Measurements from ENCODE around the gene SYT9.

The SYT9 gene

DNA sequence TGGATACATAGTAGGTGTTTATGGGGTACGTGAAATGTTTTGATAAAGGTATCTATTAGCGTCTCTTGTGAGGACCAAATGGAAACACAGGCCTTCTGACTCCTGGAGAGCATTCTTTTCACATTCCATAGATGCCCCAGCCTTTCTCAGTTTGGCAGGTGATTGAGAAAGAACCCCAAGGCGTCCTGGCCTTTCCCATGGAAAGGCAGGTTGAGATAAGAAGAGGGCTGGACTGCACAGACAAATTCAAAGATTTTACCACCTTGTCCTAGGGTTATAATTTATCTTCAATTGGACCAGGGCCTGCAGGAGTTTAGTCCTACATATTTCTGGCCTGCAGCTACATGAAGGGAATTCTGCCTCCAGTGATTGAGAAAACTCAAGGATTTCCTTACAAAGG lies 232.9 kb downstream of the SYT9 start:
- no peak for DNase-seq

DNA sequence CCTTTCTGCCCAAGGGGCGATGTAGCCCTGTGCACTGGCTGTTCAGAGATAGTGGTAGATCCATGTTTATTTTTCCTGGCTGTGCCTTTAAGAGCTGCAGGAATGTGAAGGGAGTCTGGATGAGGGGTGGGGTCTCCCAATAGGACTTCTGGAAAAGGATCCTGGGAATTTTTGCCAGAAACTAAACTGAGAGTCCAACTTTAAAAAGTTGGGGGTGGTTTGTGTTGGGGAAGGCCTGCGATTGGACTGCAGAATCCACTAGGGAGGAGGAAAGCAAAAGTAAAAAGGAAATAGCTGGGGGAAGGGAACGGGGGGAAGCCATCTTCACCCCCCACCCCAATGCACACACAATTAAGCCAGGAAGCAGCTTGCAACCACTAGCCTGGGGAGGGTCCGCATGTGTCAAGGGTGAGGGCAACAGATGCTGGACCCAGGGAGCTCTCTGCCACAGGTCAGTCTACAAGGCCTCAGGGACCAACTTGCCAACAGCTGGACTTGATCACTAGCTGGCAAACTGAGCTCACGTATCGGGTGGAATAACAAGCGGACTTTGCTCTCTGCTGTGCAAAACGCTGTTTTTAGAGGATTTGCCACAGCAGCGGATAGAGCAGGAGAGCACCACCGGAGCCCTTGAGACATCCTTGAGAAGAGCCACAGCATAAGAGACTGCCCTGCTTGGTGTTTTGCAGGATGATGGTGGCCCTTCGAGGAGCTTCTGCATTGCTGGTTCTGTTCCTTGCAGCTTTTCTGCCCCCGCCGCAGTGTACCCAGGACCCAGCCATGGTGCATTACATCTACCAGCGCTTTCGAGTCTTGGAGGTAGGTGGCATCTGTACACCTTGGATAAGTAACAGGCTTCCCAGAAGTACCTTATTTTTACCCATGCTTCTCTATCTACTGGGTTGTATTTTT lies 233.7 kb downstream of the SYT9 start, which contains the start of gene OLFML1:
OLFML1 (plus strand) TSS at position 321 of the 912 bp plus-strand sequence; CDS start at position 691, 370 bp downstream.
- DNase-seq: no peak

GRCh38 chr11:7486098-7486780 lies 234.5 kb downstream of the SYT9 start:
- DNase-seq: no peak

- no peak for DNase-seq
These were observed 235.1 kb downstream of the SYT9 start for GRCh38 chr11:7486781-7487140.

- DNase-seq: no peak
These were observed 235.7 kb downstream of the SYT9 start for GRCh38 chr11:7487360-7487759.

- no peak for DNase-seq
These were observed 237.0 kb downstream of the SYT9 start for GRCh38 chr11:7488681-7489080.

- no peak for DNase-seq
These were observed 237.7 kb downstream of the SYT9 start for GRCh38 chr11:7489376-7489775.

DNA sequence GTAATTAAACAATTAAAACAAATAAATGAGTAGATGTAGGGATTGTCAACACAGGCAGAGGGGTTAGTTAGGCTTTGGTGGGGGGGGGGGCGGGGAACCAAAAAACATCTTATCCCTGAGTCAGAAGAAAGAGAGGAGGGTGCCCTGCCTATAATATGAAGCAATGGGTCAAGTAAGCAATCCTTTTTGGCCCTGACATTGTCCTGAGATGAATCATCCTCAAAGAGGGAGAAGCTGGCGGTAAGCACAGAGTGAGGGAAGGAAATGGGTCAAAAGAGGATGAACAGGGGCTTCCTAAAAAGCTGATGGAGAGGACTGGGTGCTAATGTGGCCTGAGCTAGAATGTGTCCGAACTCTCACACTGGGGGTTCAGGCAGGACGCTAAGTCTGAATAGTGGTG lies 238.3 kb downstream of the SYT9 start:
- DNase-seq: no peak

GRCh38 chr11:7490535-7490934 lies 238.8 kb downstream of the SYT9 start:
- DNase-seq: no peak

- DNase-seq: no peak
These were observed 240.5 kb downstream of the SYT9 start for GRCh38 chr11:7492253-7492652.

- DNase-seq: no peak
These were observed 242.0 kb downstream of the SYT9 start for GRCh38 chr11:7493670-7494069.

DNA sequence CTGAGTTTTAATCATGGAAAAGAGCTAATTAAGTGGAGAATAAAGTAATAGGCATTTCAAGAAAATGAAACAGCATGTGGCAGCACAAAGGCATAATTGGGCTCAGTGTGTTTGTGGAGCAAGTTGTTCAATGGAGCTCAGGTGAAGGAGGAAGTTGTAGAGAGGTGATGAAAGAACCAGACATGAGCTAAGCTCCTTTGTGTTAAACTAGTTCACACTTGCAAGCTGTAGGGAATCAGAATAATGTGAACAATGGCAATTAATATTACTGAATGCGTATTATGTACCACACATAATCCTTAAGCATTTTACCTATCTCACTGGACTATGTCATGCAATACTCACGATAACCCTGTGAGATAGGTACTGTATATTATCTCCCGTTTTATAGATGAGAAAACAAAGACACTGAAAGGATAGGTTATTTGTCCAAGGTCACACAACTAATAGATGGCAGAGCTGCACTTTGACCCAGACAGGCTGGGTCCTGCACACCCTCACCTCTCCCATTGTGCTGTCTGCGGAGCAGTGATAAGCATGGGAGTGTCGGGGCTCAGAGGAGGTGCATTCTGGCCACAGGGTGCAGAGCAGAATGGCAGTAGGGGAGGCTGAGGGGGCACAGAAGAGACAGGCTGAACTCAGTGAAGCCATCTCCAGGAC lies 242.5 kb downstream of the SYT9 start:
- peak; percentile 11 for DNase-seq

- DNase-seq: no peak
These were observed 244.3 kb downstream of the SYT9 start for GRCh38 chr11:7495882-7496551.

- DNase-seq: no peak
These were observed 246.5 kb downstream of the SYT9 start for GRCh38 chr11:7498193-7498592.

DNA sequence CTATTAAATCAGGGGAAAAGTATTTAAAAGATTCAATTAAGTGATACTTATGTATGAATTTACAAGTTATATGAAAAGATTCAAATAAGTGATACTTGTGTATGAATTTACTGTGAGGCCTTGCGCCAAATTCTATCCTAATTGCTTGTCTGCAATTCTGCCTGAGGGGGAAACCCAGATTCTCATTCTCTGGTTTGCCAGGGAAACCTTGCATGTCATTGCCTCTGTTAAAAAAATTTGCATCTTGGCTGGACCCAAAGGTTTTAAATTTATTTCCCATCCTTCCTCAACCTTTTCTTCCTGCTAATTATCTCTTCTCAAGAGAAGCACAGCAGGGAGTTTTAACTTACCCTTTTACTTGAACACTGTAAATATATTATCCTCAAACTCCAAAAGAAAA lies 247.4 kb downstream of the SYT9 start:
- no peak for DNase-seq

- DNase-seq: no peak
These were observed 248.5 kb downstream of the SYT9 start for GRCh38 chr11:7500251-7500650.

DNA sequence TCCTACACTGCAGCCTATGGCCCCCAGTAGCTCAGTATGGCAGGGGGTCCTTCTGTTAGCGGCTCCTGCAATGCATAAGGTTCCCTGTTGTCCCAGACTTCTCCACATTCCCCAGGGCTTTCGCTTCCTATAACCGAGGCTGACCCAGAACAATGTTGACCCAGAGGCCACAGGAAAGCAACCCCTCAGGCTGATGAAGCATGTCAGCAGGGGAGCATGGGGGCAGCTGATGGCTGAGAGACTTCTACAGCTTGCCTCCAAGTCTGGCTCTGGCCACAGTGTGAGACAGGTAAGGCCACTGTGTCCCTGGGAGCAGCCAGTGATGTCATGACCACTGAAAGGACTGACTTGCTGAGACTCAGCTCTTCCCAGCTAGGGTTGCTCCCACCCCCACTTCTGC lies 249.5 kb downstream of the SYT9 start:
- no peak for DNase-seq

DNA sequence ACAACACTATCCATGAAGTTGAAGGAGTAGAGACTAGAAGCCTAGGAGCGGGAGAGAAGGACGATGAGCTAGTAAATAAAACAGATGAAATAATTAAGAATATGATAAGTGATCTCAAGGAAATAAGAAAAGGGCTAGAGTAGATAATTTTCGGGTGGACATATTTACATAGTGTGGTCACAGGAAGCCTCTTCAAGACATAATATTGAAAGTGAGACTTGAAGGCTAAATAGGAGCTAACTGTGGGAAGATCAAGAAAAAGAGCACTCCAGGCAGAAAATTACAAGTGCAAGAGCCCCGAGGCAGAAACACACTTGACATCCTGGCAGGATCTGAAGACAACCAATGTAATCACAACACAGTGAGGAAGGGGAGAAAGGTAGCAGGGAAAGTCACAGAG lies 250.2 kb downstream of the SYT9 start:
- DNase-seq: no peak

DNA sequence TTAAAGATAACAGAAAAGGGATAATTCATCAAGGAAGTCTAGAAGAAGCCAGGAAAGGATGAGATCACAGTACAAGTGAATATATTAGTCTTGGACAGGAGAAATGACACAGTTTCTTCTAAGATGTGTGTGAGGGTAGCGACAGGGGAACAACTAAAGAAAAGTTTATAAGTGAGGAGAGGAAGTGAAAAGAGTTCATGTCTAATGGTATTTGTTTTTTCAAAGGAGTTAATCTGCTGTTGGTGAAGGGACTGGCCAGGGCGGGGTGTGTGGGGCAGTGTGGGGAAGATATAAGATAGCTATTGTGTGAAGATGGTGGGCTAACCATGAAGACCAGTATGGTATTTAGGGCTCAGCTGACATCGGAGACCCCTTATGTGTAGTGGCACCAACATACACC lies 254.5 kb downstream of the SYT9 start:
- no peak for DNase-seq

DNA sequence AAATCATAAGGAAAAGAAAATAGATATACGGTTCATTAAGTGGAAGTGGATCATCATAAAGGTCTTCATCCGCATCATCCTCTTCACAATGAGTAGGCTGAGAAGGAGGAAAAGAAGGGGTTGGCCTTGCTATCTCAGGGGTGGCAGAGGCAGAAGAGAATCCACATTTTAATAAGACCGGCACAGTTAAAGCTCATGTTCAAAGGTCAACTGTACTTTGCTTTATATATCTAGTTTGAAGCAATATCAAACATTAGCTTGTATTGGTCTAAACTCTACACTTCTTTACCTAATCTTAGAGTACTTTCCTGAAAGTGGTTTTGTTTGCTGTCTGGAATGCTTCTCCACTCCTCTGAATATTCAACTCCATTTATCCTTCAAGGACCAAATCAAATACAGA lies 256.4 kb downstream of the SYT9 start:
- no peak for DNase-seq

- DNase-seq: no peak
These were observed 258.3 kb downstream of the SYT9 start for GRCh38 chr11:7509966-7510365.

DNA sequence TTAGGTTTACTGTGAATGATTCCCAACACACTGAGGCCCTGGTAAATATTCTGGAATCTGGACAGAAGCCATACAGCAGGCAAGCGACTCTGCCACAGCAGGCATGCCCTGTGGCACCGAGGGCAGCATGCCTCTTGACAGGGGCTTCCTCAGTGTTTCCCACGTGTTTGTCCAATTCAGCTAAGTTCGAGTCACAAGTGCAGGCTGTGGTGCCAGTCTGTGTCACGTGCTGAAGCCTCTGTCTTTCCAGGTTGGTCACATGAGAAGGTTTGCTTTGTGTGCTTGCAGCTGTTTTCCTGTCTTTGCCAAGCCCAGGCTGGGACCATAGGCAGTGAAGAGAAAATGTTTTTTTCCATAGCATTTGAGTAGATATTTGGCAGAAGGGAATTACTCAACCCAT lies 259.7 kb downstream of the SYT9 start:
- peak; percentile 44 for DNase-seq

DNA sequence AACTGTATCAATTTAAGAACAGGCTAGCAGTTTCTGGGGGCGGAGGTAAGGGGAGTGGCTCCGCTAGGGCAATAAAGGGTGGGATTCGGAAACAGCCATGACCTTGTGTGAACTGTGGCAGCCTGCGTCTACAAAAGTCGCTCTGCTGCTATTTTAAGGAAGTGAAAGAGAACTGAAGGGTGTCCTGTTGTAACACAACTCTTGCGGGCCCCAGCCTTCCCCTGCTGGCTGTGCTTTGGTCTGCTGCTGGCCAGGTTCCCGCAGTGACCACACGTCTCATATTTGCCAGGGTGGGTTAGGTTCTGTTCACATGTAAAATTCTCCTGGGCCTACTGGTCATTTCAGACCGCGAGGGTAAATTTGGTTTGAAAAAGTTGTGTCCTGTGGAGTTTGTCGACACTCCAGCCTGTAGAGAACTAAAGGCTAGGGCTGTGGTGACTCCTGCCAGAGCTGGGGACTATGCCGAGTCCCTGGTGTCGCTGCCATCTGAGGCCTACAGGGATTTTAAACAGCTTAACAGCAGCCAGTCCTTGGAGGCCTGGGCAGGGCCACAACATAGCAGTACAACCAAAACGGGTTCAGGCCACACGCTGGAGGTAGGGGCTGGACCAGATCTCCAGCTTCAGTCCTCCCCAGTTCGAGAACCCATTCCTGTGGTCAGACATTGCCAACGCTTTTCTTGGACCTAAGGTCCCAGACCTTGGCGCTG lies 261.0 kb downstream of the SYT9 start:
- no peak for DNase-seq
